ENCODE data around the gene CDH11.

GRCh38 chr16:64975821-64976220 is 146.0 kb downstream of the CDH11 start:
- no peak for TF ChIP-seq SIN3A (IDR thresholded peaks at IDR 0.05; ENCODE audit: borderline replicate concordance, insufficient read depth, low read depth, low read length)
- TF ChIP-seq CTCF (IDR thresholded peaks at IDR 0.05) = no peak
- TF ChIP-seq REST (IDR thresholded peaks at IDR 0.05; ENCODE audit: insufficient read depth in 1 of 2, low read depth in 2 of 2, low read length in 1 of 2) = no peak
